CD4-positive, alpha-beta T cell (primary cell): ENCODE measurements around the gene PTPRD. TPM values are rescaled to one million over a fixed set of nuclear protein-coding genes. Genes with fewer than 3 reads are reported as not detected.

Source experiments
- ATAC-seq: fragments of 200-7000 bp; cut with Tn5 transposase; one replicate; pipeline ENCODE4 v1.10.0; 2022; ENCODE audit warnings: mild to moderate bottlenecking; ENCODE audit not compliant: poor library complexity
- CTCF ChIA-PET: fragments of 350-600 bp; sonication (Branson Sonifier 250); formaldehyde crosslinking; loops from one replicate; lab custom pipeline; 2021; ENCODE audit warnings: antibody characterized with exemption, inconsistent platforms; lab: Charles Lee
- POLR2A ChIA-PET: fragments of 350-600 bp; sonication (Branson Sonifier 250); formaldehyde crosslinking; loops from one replicate; lab custom pipeline; 2021; ENCODE audit warnings: antibody characterized with exemption, inconsistent platforms; lab: Charles Lee
- DNase-seq, 14 experiments: peaks; one replicate each; pipeline ENCODE4 v3.0.0-alpha.2; 2013 to 2020; ENCODE audit warnings: mixed read lengths in 2 of 14
- H3K27ac ChIP-seq, 2 donors: one replicate each; pipeline versions ENCODE4 v1.5.1 to v1.7.0; 2013; ENCODE audit warnings: low read length in 2 of 2, low read depth in 1 of 2, mild to moderate bottlenecking in 1 of 2
- H3K27me3 ChIP-seq, 2 experiments: 1 replicate in 1 of 2; 2 replicates in 1 of 2; pipeline versions ENCODE4 v1.6.1 to v1.7.0; 2013; ENCODE audit warnings: low read length in 2 of 2, control low read depth in 1 of 2, mild to moderate bottlenecking in 1 of 2, moderate library complexity in 1 of 2; ENCODE audit not compliant: insufficient read depth in 2 of 2, control insufficient read depth in 1 of 2
- H3K36me3 ChIP-seq: one replicate; pipeline ENCODE4 v1.6.1; 2013; ENCODE audit warnings: low read length, control low read depth; ENCODE audit not compliant: insufficient read depth
- H3K4me1 ChIP-seq: one replicate; pipeline ENCODE4 v1.6.1; 2013; ENCODE audit warnings: low read length, control low read depth; ENCODE audit not compliant: insufficient read depth
- H3K4me3 ChIP-seq: one replicate; pipeline ENCODE4 v1.5.1; 2013; ENCODE audit warnings: mild to moderate bottlenecking, low read length, moderate library complexity
- H3K9me3 ChIP-seq, 2 experiments: 1 replicate in 1 of 2; 2 replicates in 1 of 2; pipeline versions ENCODE4 v1.6.1 to v1.7.0; 2013; ENCODE audit warnings: low read length in 2 of 2, mild to moderate bottlenecking in 2 of 2, control low read depth in 1 of 2, moderate library complexity in 1 of 2; ENCODE audit not compliant: control insufficient read depth in 1 of 2, insufficient read depth in 1 of 2
- H3K27ac Mint-ChIP-seq: one replicate; pipeline ENCODE4 v1.8.0; 2020; ENCODE audit warnings: mixed read lengths
- H3K27me3 Mint-ChIP-seq: one replicate; pipeline ENCODE4 v1.8.0; 2021; ENCODE audit warnings: mixed read lengths
- H3K36me3 Mint-ChIP-seq: one replicate; pipeline ENCODE4 v1.8.0; 2021; ENCODE audit warnings: low read depth, mixed read lengths
- H3K4me1 Mint-ChIP-seq: one replicate; pipeline ENCODE4 v1.8.0; 2021; ENCODE audit warnings: low read depth, mixed read lengths
- H3K4me3 Mint-ChIP-seq: one replicate; pipeline ENCODE4 v1.8.0; 2020; ENCODE audit warnings: mild to moderate bottlenecking, mixed read lengths
- H3K9me3 Mint-ChIP-seq: one replicate; pipeline ENCODE4 v1.8.0; 2020; ENCODE audit warnings: mixed read lengths
- intact Hi-C, 2 experiments: fragments of 100-400 bp; cut with DNase I in 1 of 2; cut with micrococcal nuclease in 1 of 2; formaldehyde crosslinking; loops; one replicate each; pipeline versions ENCODE4 v1.15.1 to v1.9.0; 2023 to 2025; cut with DNase I, micrococcal nuclease
- total RNA-seq, 174 experiments: library from RNA in 2 of 174; stranded (reverse) in 2 of 174; gene quantifications; one replicate each; pipeline ENCODE4 v1.2.3 and lab custom pipeline; 2021 to 2026
- TF ChIP-seq, protein P1 (sequence below): fragments of 200-600 bp; IDR thresholded peaks from one replicate; pipeline ENCODE4 v1.8.0; 2022; ENCODE audit warnings: antibody characterized with exemption, mild to moderate bottlenecking

The PTPRD gene
- total RNA-seq, 2 experiments from 2014 or later, result not detected

DNA sequence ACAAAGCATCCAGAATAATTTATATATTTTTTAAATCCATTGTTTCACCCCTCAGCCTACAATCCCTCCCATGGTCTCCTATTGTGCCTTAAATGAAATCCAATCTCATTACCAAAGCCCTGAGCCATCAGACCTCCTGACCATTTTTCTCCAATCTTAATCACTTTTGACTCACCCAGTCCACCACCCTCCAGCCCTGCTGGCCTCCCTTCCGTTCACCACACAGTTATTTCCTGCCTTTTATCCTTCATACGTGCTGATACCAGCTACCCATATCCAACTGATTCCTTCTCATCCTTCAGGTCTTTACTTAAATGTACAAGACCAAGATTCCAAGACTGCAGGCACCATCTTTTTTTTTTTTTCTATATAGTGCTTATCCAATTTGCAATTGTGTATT is 1786.5 kb downstream of the PTPRD start:
- H3K4me3 ChIP-seq, result no peak overlapping the region
- TF ChIP-seq, protein P1, sequence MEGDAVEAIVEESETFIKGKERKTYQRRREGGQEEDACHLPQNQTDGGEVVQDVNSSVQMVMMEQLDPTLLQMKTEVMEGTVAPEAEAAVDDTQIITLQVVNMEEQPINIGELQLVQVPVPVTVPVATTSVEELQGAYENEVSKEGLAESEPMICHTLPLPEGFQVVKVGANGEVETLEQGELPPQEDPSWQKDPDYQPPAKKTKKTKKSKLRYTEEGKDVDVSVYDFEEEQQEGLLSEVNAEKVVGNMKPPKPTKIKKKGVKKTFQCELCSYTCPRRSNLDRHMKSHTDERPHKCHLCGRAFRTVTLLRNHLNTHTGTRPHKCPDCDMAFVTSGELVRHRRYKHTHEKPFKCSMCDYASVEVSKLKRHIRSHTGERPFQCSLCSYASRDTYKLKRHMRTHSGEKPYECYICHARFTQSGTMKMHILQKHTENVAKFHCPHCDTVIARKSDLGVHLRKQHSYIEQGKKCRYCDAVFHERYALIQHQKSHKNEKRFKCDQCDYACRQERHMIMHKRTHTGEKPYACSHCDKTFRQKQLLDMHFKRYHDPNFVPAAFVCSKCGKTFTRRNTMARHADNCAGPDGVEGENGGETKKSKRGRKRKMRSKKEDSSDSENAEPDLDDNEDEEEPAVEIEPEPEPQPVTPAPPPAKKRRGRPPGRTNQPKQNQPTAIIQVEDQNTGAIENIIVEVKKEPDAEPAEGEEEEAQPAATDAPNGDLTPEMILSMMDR, result no peak
- no peaks in the 10 kb centered on the region for H3K36me3 ChIP-seq
- ChIA-PET CTCF (no interaction called here), POLR2A (no interaction called here)
- intact Hi-C loops, result no loop called here
- no peak overlapping the region for H3K27ac Mint-ChIP-seq
- H3K4me1 Mint-ChIP-seq, result no peaks in the 10 kb centered on the region
- H3K4me3 Mint-ChIP-seq, result no peak overlapping the region
- no peaks in the 10 kb centered on the region for H3K9me3 ChIP-seq
- H3K4me1 ChIP-seq, result no peaks in the 10 kb centered on the region
- H3K9me3 Mint-ChIP-seq, result no peaks in the 10 kb centered on the region
- no peaks in the 10 kb centered on the region for H3K27me3 Mint-ChIP-seq
- ATAC-seq, result no peak
- DNase-seq, result no peak
- H3K36me3 Mint-ChIP-seq, result no peaks in the 10 kb centered on the region
- H3K27ac ChIP-seq, result no peak overlapping the region
- no peaks in the 10 kb centered on the region for H3K27me3 ChIP-seq

DNA sequence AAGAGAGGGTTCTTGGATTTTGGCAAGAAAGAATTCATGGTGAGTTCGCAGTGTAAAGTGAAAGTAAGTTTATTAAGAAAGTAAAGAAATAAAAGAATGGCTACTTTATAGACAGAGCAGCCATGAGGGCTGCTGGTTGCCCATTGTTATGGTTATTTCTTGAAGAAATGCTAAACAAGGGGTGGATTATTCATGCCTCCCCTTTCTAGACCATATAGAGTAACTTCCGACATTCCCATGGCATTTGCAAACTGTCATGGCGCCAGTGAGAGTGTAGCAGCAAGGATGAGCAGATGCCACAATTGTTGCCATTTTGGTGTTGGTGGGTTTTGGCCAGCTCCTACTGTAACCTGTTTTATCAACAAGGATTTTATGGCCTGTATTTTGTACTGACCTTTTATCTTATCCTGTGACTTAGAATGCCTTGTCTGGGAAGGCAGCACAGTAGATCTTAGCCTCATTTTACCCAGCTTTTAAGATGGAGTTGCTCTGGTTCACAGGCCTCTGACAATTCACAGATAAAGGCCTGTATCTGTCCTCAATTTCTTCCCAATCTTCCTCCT is 1787.1 kb downstream of the PTPRD start:
- Histone ChIP-seq H3K9me3 (no peaks in the 10 kb centered on the region), H3K4me3 (no peak overlapping the region), H3K27ac (no peak overlapping the region), H3K36me3 (no peaks in the 10 kb centered on the region), H3K4me1 (no peaks in the 10 kb centered on the region), H3K27me3 (no peaks in the 10 kb centered on the region)
- H3K27ac Mint-ChIP-seq, result no peak overlapping the region
- ATAC-seq, result no peak
- no peaks in the 10 kb centered on the region for H3K36me3 Mint-ChIP-seq
- no peak for DNase-seq
- no peaks in the 10 kb centered on the region for H3K27me3 Mint-ChIP-seq
- intact Hi-C loops, result no loop called here
- ChIA-PET CTCF (no interaction called here), POLR2A (no interaction called here)
- no peaks in the 10 kb centered on the region for H3K4me1 Mint-ChIP-seq
- TF ChIP-seq, protein P1, result no peak
- no peaks in the 10 kb centered on the region for H3K9me3 Mint-ChIP-seq
- no peak overlapping the region for H3K4me3 Mint-ChIP-seq

DNA sequence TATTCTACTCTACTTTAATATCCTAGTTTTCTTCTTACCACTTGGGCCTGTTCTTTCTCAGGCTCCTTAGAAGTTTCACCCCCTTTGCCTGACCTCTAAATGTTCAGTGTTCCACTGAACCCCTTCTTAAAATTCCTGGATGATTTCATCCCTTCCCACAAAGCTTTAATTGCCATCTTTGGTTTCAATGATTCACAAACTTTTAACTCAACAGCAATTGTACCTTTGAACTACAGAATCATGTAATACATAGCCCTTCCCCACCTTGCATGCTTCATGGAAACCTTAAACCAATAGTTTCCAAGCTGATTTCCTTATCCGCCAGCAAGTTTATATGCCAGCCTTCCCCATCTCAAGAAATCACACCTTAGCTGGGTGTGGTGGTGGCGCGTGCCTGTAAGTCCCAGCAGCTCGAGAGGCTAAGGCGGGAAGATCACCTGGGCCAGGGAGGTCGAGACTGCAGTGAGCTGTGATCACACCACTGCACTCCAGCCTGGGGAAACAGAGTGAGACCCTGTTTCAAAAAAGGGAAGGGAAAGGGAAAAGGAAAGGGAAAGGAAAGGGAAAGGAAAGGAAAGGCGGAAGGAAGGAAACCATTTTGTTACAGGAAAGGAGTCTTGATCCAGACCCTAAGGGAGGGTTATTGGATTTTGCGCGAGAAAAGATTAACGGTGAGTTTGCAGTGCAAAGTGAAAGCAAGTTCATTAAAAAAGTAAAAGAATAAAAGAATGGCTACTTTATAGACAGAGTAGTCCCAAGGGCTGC is 1789.5 kb downstream of the PTPRD start:
- TF ChIP-seq, protein P1, result no peak
- intact Hi-C loops, result no loop called here
- no peaks in the 10 kb centered on the region for H3K27me3 ChIP-seq
- no peaks in the 10 kb centered on the region for H3K4me1 ChIP-seq
- H3K4me1 Mint-ChIP-seq, result no peaks in the 10 kb centered on the region
- no peak overlapping the region for H3K27ac Mint-ChIP-seq
- H3K27ac ChIP-seq, result no peak overlapping the region
- no peak overlapping the region for H3K4me3 ChIP-seq
- H3K36me3 ChIP-seq, result no peaks in the 10 kb centered on the region
- POLR2A ChIA-PET, result no interaction called here
- no peaks in the 10 kb centered on the region for H3K9me3 ChIP-seq
- ATAC-seq (no peak), DNase-seq (no peak)
- CTCF ChIA-PET, result interaction anchor here (0.6 kb wide), 1 partner anchor 472 kb away, joined by 3 read pairs; no protein-coding TSS in a partner anchor
- H3K9me3 Mint-ChIP-seq, result no peaks in the 10 kb centered on the region
- H3K4me3 Mint-ChIP-seq, result no peak overlapping the region
- H3K27me3 Mint-ChIP-seq, result no peaks in the 10 kb centered on the region
- H3K36me3 Mint-ChIP-seq, result no peaks in the 10 kb centered on the region
